AG09309 (cell line): ENCODE data around the gene EXOSC5.

Experiments
- DNase-seq: peaks from one replicate; pipeline ENCODE4 v3.0.0-alpha.2; 2010; ENCODE audit warnings: low read depth
- H3K4me3 ChIP-seq: 2 replicates; pipeline ENCODE4 v1.5.1; 2011; ENCODE audit warnings: mild to moderate bottlenecking, low read depth, low read length, moderate library complexity; ENCODE audit not compliant: control insufficient read depth
- CTCF ChIP-seq: IDR thresholded peaks from 2 replicates; pipeline ENCODE4 v1.5.1; 2011; ENCODE audit warnings: mild to moderate bottlenecking, low read depth, low read length, inconsistent platforms; ENCODE audit not compliant: insufficient read depth, control insufficient read depth; ENCODE audit errors: missing control alignments

EXOSC5 gene

GRCh38 chr19:41421314-41421713 lies 24.2 kb upstream of the EXOSC5 start:
- no peak for TF ChIP-seq CTCF
- no peak overlapping the region for H3K4me3 ChIP-seq
- no peak for DNase-seq

GRCh38 chr19:41420101-41420880 lies 23.1 kb upstream of the EXOSC5 start:
- no peak for TF ChIP-seq CTCF
- H3K4me3 ChIP-seq, result no peak overlapping the region
- no peak for DNase-seq

- no peak overlapping the region for H3K4me3 ChIP-seq
- no peak for DNase-seq
- no peak for TF ChIP-seq CTCF
Measured at GRCh38 chr19:41416194-41416674, 19.1 kb upstream of the EXOSC5 start.

GRCh38 chr19:41415154-41415571 lies 18.0 kb upstream of the EXOSC5 start:
- no peak for TF ChIP-seq CTCF
- H3K4me3 ChIP-seq, result no peak overlapping the region
- DNase-seq, result no peak

- DNase-seq, result no peak
- TF ChIP-seq CTCF, result no peak
- H3K4me3 ChIP-seq, result no peak overlapping the region
Measured at GRCh38 chr19:41414461-41414860, 17.3 kb upstream of the EXOSC5 start.

- H3K4me3 ChIP-seq, result no peak overlapping the region
- TF ChIP-seq CTCF, result no peak
- DNase-seq, result no peak
Measured at GRCh38 chr19:41413947-41414346, 16.8 kb upstream of the EXOSC5 start.
